SK-N-SH treated with all-trans-retinoic acid at 6 μM for 48 hours (cell line): Measurements from ENCODE around the gene PALLD.

ENCODE experiments used
- ARNTL ChIP-seq: fragments of 450-650 bp; formaldehyde crosslinking; IDR thresholded peaks from 2 replicates; pipeline ENCODE4 v1.5.0; 2020; ENCODE audit warnings: low read depth, mild to moderate bottlenecking, moderate library complexity, borderline replicate concordance
- PATZ1 ChIP-seq: fragments of 250-450 bp; sonication (Bioruptor Pico); IDR thresholded peaks from 2 replicates; pipeline ENCODE4 v1.8.0; 2020; ENCODE audit warnings: mild to moderate bottlenecking, moderate library complexity, borderline replicate concordance
- RARB ChIP-seq: fragments of 250-450 bp; sonication (Bioruptor Pico); IDR thresholded peaks from 2 replicates; pipeline ENCODE4 v1.8.0; 2021; ENCODE audit warnings: mild to moderate bottlenecking, moderate library complexity
- TSHZ2 ChIP-seq: fragments of 250-450 bp; sonication (Bioruptor Pico); IDR thresholded peaks from 2 replicates; pipeline ENCODE4 v1.5.0; 2020; ENCODE audit warnings: mild to moderate bottlenecking, moderate library complexity
- ZFP30 ChIP-seq: fragments of 450-650 bp; formaldehyde crosslinking; IDR thresholded peaks from 2 replicates; pipeline ENCODE4 v1.5.0; 2022; ENCODE audit warnings: mild to moderate bottlenecking, moderate library complexity

GRCh38 chr4:168843635-168844034 lies 346.8 kb downstream of the PALLD start:
- TF ChIP-seq ZFP30 (CRISPR knock-in tag) = no peak
- TF ChIP-seq TSHZ2 = no peak
- no peak for TF ChIP-seq PATZ1 (CRISPR knock-in tag)
- no peak for TF ChIP-seq RARB (CRISPR knock-in tag)
- no peak for TF ChIP-seq ARNTL
